ENCODE results near the gene PODNL1. TPM values are rescaled to one million over a fixed set of nuclear protein-coding genes. Genes with fewer than 3 reads are reported as not detected.

Gene PODNL1
- total RNA-seq, 1 experiment from 2014 or later = 0.08 TPM

GRCh38 chr19:13965926-13966683, 27.9 kb upstream of the PODNL1 start:
- H3K4me3 ChIP-seq = no peak overlapping the region
- H3K27ac ChIP-seq = no peak overlapping the region
- no peaks in the 10 kb centered on the region for H3K4me1 ChIP-seq
- peaks cover 21% of the 10 kb centered on the region for H3K36me3 ChIP-seq
- no peaks in the 10 kb centered on the region for H3K27me3 ChIP-seq
- no peaks in the 10 kb centered on the region for H3K9me3 ChIP-seq (replicated peaks)
- peak in 1 of 2 experiments; percentile 6 for DNase-seq

GRCh38 chr19:13965377-13965896, 27.2 kb upstream of the PODNL1 start:
- H3K27ac ChIP-seq = no peak overlapping the region
- H3K4me1 ChIP-seq = no peaks in the 10 kb centered on the region
- H3K36me3 ChIP-seq = peaks cover 26% of the 10 kb centered on the region
- no peak for DNase-seq
- H3K27me3 ChIP-seq = no peaks in the 10 kb centered on the region
- H3K4me3 ChIP-seq = no peak overlapping the region
- H3K9me3 ChIP-seq (replicated peaks) = no peaks in the 10 kb centered on the region

GRCh38 chr19:13964776-13965175, 26.6 kb upstream of the PODNL1 start:
- H3K4me1 ChIP-seq = no peaks in the 10 kb centered on the region
- H3K9me3 ChIP-seq (replicated peaks) = no peaks in the 10 kb centered on the region
- H3K27me3 ChIP-seq = no peaks in the 10 kb centered on the region
- no peak overlapping the region for H3K27ac ChIP-seq
- H3K36me3 ChIP-seq = peaks cover 31% of the 10 kb centered on the region
- DNase-seq = no peak
- no peak overlapping the region for H3K4me3 ChIP-seq

GRCh38 chr19:13963603-13964105, 25.4 kb upstream of the PODNL1 start:
- no peaks in the 10 kb centered on the region for H3K27me3 ChIP-seq
- DNase-seq = no peak
- H3K4me1 ChIP-seq = no peaks in the 10 kb centered on the region
- H3K9me3 ChIP-seq (replicated peaks) = no peaks in the 10 kb centered on the region
- peaks cover 40% of the 10 kb centered on the region for H3K36me3 ChIP-seq
- no peak overlapping the region for H3K4me3 ChIP-seq
- H3K27ac ChIP-seq = no peak overlapping the region

GRCh38 chr19:13962699-13963602, 24.7 kb upstream of the PODNL1 start:
- H3K36me3 ChIP-seq = peaks cover 46% of the 10 kb centered on the region
- H3K27ac ChIP-seq = no peak overlapping the region
- no peaks in the 10 kb centered on the region for H3K4me1 ChIP-seq
- H3K27me3 ChIP-seq = no peaks in the 10 kb centered on the region
- DNase-seq = peak in 1 of 2 experiments; percentile 4
- no peaks in the 10 kb centered on the region for H3K9me3 ChIP-seq (replicated peaks)
- H3K4me3 ChIP-seq = no peak overlapping the region

- Histone ChIP-seq H3K27ac (no peak overlapping the region), H3K4me3 (no peak overlapping the region), H3K4me1 (no peaks in the 10 kb centered on the region), H3K9me3 (replicated peaks) (no peaks in the 10 kb centered on the region), H3K36me3 (peaks cover 46% of the 10 kb centered on the region), H3K27me3 (no peaks in the 10 kb centered on the region)
- peak in 1 of 2 experiments; percentile 6 for DNase-seq
Observed at GRCh38 chr19:13961826-13962698, 23.8 kb upstream of the PODNL1 start.

- H3K4me3 ChIP-seq = no peak overlapping the region
- no peaks in the 10 kb centered on the region for H3K9me3 ChIP-seq (replicated peaks)
- no peak for DNase-seq
- H3K27me3 ChIP-seq = no peaks in the 10 kb centered on the region
- H3K36me3 ChIP-seq = peaks cover 55% of the 10 kb centered on the region
- no peak overlapping the region for H3K27ac ChIP-seq
- H3K4me1 ChIP-seq = no peaks in the 10 kb centered on the region
Observed at GRCh38 chr19:13960863-13961784, 22.9 kb upstream of the PODNL1 start.

GRCh38 chr19:13959962-13960862, 22.0 kb upstream of the PODNL1 start:
- no peak overlapping the region for H3K4me3 ChIP-seq
- H3K36me3 ChIP-seq = peaks cover 64% of the 10 kb centered on the region
- H3K9me3 ChIP-seq (replicated peaks) = no peaks in the 10 kb centered on the region
- no peaks in the 10 kb centered on the region for H3K4me1 ChIP-seq
- H3K27me3 ChIP-seq = no peaks in the 10 kb centered on the region
- DNase-seq = peak in 1 of 2 experiments; percentile 21
- no peak overlapping the region for H3K27ac ChIP-seq

- H3K9me3 ChIP-seq (replicated peaks) = no peaks in the 10 kb centered on the region
- no peak overlapping the region for H3K27ac ChIP-seq
- DNase-seq = no peak
- no peak overlapping the region for H3K4me3 ChIP-seq
- H3K36me3 ChIP-seq = peaks cover 68% of the 10 kb centered on the region
- no peaks in the 10 kb centered on the region for H3K4me1 ChIP-seq
- H3K27me3 ChIP-seq = no peaks in the 10 kb centered on the region
Observed at GRCh38 chr19:13959141-13959961, 21.1 kb upstream of the PODNL1 start.

GRCh38 chr19:13958043-13958442, 19.8 kb upstream of the PODNL1 start:
- Histone ChIP-seq H3K9me3 (replicated peaks) (no peaks in the 10 kb centered on the region), H3K36me3 (peaks cover 68% of the 10 kb centered on the region), H3K4me1 (no peaks in the 10 kb centered on the region; the same call in 1 of the 2 replicates), H3K27me3 (no peaks in the 10 kb centered on the region), H3K4me3 (no peak overlapping the region), H3K27ac (no peak overlapping the region)
- DNase-seq = no peak

- Histone ChIP-seq H3K4me3 (no peak overlapping the region), H3K9me3 (replicated peaks) (no peaks in the 10 kb centered on the region), H3K27ac (no peak overlapping the region), H3K27me3 (no peaks in the 10 kb centered on the region), H3K36me3 (peaks cover 65% of the 10 kb centered on the region), H3K4me1 (no peaks in the 10 kb centered on the region; the same call in 1 of the 2 replicates)
- no peak for DNase-seq
Observed at GRCh38 chr19:13957051-13957450, 18.8 kb upstream of the PODNL1 start.

- Histone ChIP-seq H3K4me3 (no peak overlapping the region), H3K9me3 (replicated peaks) (no peaks in the 10 kb centered on the region), H3K4me1 (no peaks in the 10 kb centered on the region; the same call in 1 of the 2 replicates), H3K27ac (no peak overlapping the region), H3K27me3 (no peaks in the 10 kb centered on the region), H3K36me3 (peaks cover 60% of the 10 kb centered on the region)
- no peak for DNase-seq
Observed at GRCh38 chr19:13956365-13956744, 18.1 kb upstream of the PODNL1 start.
